ENCODE data around the gene DNASE1. TPM values are rescaled to one million over a fixed set of nuclear protein-coding genes. Genes with fewer than 3 reads are reported as not detected.

Gene DNASE1
- total RNA-seq, 1 experiment from 2014 or later: 11.0 TPM

- DNase-seq (ENCODE audit: low read depth, low spot score) (no peak), ATAC-seq (no peak)
- Histone ChIP-seq H3K9ac (ENCODE audit: low read length) (no peak overlapping the region), H3K4me2 (ENCODE audit: low read length) (no peak overlapping the region), H3K27me3 (ENCODE audit: insufficient read depth, low read length) (no peaks in the 10 kb centered on the region), H4K20me1 (ENCODE audit: insufficient read depth) (no peaks in the 10 kb centered on the region), H3K4me3 (replicated peaks in 1 of 2; ENCODE audit: low read depth in 1 of 2, low read length in 2 of 2) (no peak overlapping the region), H3K27ac (ENCODE audit: low read depth, low read length) (no peak overlapping the region), H2AFZ (ENCODE audit: low read depth, low read length, poor library complexity, severe bottlenecking) (no peak overlapping the region), H3K79me2 (ENCODE audit: insufficient read depth, low read length) (no peaks in the 10 kb centered on the region; the same call in 1 of the 2 replicates), H3K36me3 (ENCODE audit: control insufficient read depth in 1 of 2, insufficient read depth in 2 of 2, low read length in 2 of 2) (peaks cover 47 to 68% of the 10 kb centered on the region in 2 experiments), H3K9me2 (ENCODE audit: insufficient read depth) (no peaks in the 10 kb centered on the region), H3K9me3 (ENCODE audit: control insufficient read depth in 1 of 2, insufficient read depth in 1 of 2, low read depth in 1 of 2, low read length in 2 of 2) (no peaks in the 10 kb centered on the region), H3K4me1 (ENCODE audit: control insufficient read depth in 1 of 2, insufficient read depth in 2 of 2, low read length in 2 of 2) (peaks cover 0 to 6% of the 10 kb centered on the region in 2 experiments; a peak in 1 of 4 replicates)
- ChIA-PET POLR2A (no interaction called here), RAD21 (ENCODE audit: low non-redundant PET in 1 of 2, low total read pairs in 2 of 2, uncharacterized antibody in 2 of 2, unreplicated experiment in 2 of 2) (no interaction called here), CTCF (interaction anchor here (1.2 kb wide), 1 partner anchor 9 kb away, joined by 4 read pairs; no protein-coding TSS in a partner anchor)
- TF ChIP-seq SP1 (IDR thresholded peaks at IDR 0.05; ENCODE audit: low read depth) (no peak), SRF (IDR thresholded peaks at IDR 0.05; ENCODE audit: low read depth) (no peak), JUND (IDR thresholded peaks at IDR 0.05) (no peak), CBX3 (IDR thresholded peaks at IDR 0.05; ENCODE audit: low read depth) (no peak), REST (IDR thresholded peaks at IDR 0.05; ENCODE audit: low read depth) (no peak), EZH2phosphoT487 (IDR thresholded peaks at IDR 0.05; ENCODE audit: borderline replicate concordance) (no peak), FOSL1 (IDR thresholded peaks at IDR 0.05; ENCODE audit: low read depth) (no peak), POLR2AphosphoS5 (IDR thresholded peaks at IDR 0.05; ENCODE audit: low read depth, low read length) (no peak), ZNF274 (IDR thresholded peaks at IDR 0.05; ENCODE audit: low read depth, low read length) (no peak), ATF3 (IDR thresholded peaks at IDR 0.05) (no peak), CEBPB (IDR thresholded peaks at IDR 0.05; ENCODE audit: low read depth) (no peak), EGR1 (IDR thresholded peaks at IDR 0.05; ENCODE audit: low read depth) (no peak), EZH2 (IDR thresholded peaks at IDR 0.05) (no peak), SIN3A (IDR thresholded peaks at IDR 0.05; ENCODE audit: low read depth) (no peak), RAD21 (IDR thresholded peaks at IDR 0.05; ENCODE audit: low read depth) (no peak), YY1 (IDR thresholded peaks at IDR 0.05; ENCODE audit: extremely low read depth, insufficient replicate concordance, low read depth, low read length) (no peak), MAX (IDR thresholded peaks at IDR 0.05) (no peak), POLR2A (IDR thresholded peaks at IDR 0.05; ENCODE audit: borderline replicate concordance, extremely low read depth, insufficient read depth, insufficient read length) (no peak), ZBTB33 (IDR thresholded peaks at IDR 0.05; ENCODE audit: extremely low read depth, insufficient replicate concordance, low read length) (no peak), ELF1 (IDR thresholded peaks at IDR 0.05; ENCODE audit: borderline replicate concordance, low read depth) (no peak)
- intact Hi-C loops (cut with micrococcal nuclease): no loop called here
- no TSS peak for BruUV-seq (replicated peaks)
These were observed 8.1 kb downstream of the DNASE1 start for GRCh38 chr16:3662601-3663000.

All from HCT116 (cell line).